Measurements from ENCODE around the gene CDH13. TPM values are rescaled to one million over a fixed set of nuclear protein-coding genes. Genes with fewer than 3 reads are reported as not detected.

Gene CDH13
- total RNA-seq, 4 donors from 2014 or later = 6.4 to 19.7 (median 11.7) TPM

- TF ChIP-seq, protein P1, sequence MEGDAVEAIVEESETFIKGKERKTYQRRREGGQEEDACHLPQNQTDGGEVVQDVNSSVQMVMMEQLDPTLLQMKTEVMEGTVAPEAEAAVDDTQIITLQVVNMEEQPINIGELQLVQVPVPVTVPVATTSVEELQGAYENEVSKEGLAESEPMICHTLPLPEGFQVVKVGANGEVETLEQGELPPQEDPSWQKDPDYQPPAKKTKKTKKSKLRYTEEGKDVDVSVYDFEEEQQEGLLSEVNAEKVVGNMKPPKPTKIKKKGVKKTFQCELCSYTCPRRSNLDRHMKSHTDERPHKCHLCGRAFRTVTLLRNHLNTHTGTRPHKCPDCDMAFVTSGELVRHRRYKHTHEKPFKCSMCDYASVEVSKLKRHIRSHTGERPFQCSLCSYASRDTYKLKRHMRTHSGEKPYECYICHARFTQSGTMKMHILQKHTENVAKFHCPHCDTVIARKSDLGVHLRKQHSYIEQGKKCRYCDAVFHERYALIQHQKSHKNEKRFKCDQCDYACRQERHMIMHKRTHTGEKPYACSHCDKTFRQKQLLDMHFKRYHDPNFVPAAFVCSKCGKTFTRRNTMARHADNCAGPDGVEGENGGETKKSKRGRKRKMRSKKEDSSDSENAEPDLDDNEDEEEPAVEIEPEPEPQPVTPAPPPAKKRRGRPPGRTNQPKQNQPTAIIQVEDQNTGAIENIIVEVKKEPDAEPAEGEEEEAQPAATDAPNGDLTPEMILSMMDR (IDR thresholded peaks at IDR 0.05; ENCODE audit: low read depth) = no peak
Measured at GRCh38 chr16:82954224-82954929, 327.6 kb downstream of the CDH13 start.

DNA sequence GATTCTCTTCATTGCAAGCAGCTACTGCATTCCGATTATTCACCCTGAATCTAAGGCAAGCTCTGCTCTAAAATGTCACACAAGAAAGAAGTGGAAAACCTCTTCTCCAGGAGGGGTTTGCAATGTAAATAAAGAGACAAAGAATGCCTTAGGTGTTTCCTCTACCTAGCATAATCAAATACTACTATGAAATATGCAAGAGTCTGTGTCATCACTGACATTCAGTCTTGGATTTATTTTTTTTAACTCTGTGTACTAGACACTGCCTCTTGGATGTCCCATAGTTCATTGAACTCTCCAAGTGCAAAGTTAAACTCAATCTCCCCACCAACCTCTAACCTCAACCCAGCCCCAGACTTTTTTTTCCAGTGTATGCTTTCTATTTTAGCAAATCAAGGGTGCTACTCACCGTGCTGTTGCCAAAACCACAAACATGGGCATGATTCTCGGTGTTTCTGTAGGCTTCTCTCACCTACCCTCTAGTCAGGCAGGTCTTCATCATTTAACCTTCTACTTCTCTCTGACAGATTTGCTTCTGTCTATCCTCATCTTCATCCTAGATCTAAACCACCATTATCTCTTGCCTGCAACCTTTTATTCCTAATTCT is 329.1 kb downstream of the CDH13 start:
- TF ChIP-seq, protein P1 (IDR thresholded peaks at IDR 0.05; ENCODE audit: low read depth) = no peak

DNA sequence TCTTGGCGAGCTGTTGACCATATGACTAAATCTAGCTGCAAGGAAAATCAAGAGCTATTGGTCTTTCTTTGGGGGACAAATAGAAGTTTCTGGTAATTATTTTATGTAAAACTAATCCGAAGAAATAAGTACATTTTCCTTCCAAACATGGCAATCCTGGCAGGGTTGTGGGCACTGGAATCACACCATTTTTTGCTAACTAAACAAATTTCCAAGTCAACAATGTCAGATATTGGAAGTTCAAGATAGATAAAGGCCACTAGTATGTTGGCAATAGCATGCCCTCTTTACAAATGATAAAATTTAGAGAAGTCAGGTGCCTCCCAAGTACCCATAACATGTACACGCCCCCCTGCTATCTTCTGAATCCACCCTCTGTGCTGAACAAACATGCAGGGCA is 330.4 kb downstream of the CDH13 start:
- TF ChIP-seq, protein P1 (IDR thresholded peaks at IDR 0.05; ENCODE audit: low read depth) = no peak

- TF ChIP-seq, protein P1 (IDR thresholded peaks at IDR 0.05; ENCODE audit: low read depth) = no peak
Measured at GRCh38 chr16:82960918-82961317, 334.1 kb downstream of the CDH13 start.

- TF ChIP-seq, protein P1 (IDR thresholded peaks at IDR 0.05; ENCODE audit: low read depth) = no peak
Measured at GRCh38 chr16:82963653-82964052, 336.9 kb downstream of the CDH13 start.

DNA sequence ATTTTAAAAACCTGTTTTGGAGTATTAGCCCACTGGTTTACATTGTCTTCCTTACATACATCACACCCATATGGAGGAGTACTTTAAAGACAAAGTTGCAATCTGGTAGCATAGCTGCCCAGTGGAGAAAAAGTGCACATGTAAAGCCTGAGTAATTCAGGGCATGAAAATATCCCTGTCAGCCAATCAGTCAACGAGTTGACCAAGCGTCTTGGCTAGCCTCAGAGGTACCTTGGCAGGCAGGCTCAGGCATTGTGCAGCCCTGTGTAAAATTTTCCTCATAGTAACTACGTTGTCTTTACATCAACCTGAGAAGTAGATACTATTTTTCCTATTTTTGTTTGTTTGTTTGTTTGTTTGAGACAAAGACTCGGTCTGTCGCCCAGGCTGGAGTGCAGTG is 339.0 kb downstream of the CDH13 start:
- TF ChIP-seq, protein P1 (IDR thresholded peaks at IDR 0.05; ENCODE audit: low read depth) = no peak

DNA sequence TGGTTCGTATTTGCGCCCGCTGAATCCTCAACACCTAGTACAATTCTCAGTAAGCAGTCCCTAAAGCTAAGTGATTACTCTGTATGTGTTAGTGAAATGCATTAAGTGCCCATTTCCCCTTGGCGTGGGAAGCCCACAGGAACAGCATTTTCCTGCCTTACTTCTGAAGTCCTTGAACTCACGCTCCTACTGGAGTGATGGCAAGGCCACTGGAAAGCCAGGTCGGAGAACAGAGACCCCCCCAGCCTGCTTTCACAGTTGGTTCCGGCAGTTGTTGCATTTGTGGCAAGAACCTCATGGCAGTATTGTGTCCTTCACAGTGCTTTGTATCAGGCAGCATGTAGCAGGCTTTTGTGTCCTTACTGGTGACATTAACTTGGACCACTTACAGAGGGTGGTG is 340.7 kb downstream of the CDH13 start:
- TF ChIP-seq, protein P1 (IDR thresholded peaks at IDR 0.05; ENCODE audit: low read depth) = no peak
